Measurements from ENCODE around the gene COQ8B.

The COQ8B gene

GRCh38 chr19:40717880-40718773 is 1.4 kb upstream of the COQ8B start:
- DNase-seq (ENCODE audit: low spot score): peak; percentile 52

- DNase-seq (ENCODE audit: low spot score): peak; percentile 39
Measured at GRCh38 chr19:40717325-40717879, 716 bp upstream of the COQ8B start.

GRCh38 chr19:40716031-40716481 is 630 bp downstream of the COQ8B start:
- DNase-seq (ENCODE audit: low spot score): no peak

DNA sequence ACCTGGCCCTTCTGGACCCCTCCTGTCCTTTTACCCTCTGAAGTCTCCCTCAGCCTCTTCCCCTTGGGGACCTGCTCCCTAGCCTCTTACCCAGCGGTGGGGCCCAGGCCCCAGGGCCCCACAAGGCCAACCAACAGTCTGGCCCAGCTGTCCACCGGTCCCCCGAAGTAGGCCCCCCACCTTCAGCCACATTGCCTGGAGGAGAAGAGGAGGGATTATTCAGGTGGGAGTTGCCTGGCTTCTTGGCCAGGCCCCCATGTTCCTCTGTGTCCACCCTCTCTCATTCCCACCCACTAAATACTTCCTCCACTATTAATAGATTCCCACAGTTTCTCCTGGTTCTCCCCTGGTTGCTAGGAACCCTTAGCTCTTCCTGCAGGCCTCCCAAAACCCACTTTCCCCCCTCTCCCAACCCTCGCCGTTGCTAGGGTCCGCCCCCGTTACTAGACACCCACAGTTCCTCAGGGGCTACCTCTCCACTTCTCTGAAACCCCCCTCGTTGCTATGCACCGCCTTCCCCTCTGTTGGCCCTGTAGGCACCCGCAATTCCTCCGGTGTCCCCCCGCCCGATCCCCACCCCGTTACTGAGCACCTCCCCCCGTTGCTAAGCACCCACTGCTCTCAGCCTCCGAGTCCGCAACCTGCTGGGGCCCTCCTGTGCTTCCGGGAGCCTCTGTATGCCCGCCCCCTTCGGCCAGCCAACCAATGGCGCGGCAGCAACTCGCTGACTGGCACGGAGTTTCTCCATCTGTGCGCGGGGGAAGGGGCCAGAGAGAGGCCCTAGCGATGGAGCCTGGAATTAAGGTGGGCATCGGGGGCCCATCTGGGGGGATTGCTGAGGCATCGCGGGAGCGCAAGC is 2.0 kb downstream of the COQ8B start:
- peak; percentile 97 for DNase-seq (ENCODE audit: low spot score)

DNA sequence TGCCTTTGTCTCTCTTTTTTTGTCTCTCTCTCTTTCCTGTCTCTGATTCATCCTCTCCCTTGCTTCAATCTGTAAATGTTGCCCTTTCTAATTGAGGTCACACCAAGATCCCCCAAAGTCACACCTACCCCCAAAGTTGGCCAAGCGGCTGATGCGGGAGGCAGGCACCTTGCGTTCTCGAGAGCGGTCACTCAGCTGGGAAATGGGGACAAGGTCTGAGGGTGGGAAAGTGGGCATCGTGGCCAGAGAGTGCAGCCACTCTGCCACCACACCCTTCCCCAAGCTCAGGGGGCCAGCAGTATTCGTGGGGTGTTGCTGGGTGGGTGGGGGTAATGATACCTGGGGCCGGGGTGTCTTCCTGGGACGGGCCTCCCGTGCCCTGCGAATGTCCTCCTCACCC is 2.7 kb downstream of the COQ8B start:
- DNase-seq (ENCODE audit: low spot score): no peak

GRCh38 chr19:40709817-40710216 is 6.9 kb downstream of the COQ8B start:
- no peak for DNase-seq (ENCODE audit: low spot score)

DNA sequence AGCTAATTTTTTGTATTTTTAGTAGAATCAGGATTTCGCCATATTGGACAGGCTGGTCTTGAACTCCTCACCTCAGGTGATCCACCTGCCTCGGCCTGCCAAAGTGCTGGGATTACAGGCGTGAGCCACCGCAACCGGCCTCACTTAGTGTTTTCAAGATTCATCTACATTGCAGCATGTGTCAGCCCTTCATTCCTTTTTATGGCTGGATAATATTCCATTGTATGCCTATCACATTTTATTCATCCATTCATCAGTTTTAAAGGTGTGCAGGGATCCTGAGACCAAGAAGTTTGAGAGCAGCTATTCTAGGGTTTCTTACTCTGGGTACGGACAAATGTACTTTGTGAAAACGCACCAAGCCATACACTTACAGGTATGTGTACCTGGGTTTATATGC is 9.1 kb downstream of the COQ8B start:
- DNase-seq (ENCODE audit: low spot score): no peak

- DNase-seq (ENCODE audit: low spot score): no peak
Measured at GRCh38 chr19:40705950-40706619, 10.6 kb downstream of the COQ8B start.

DNA sequence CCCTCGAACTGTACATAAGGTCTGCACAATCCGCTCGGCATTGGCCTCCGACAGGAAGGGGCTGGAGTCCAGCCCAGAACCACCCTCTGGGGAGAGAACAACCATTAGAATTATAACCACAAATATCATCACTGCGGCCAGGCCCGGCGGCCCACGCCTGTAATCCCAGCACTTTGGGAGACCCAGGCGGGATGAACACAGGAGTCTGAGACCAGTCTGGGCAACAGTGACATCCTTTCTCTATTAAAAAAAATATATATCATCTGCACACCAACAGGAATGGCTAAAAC is 11.4 kb downstream of the COQ8B start:
- no peak for DNase-seq (ENCODE audit: low spot score)

DNA sequence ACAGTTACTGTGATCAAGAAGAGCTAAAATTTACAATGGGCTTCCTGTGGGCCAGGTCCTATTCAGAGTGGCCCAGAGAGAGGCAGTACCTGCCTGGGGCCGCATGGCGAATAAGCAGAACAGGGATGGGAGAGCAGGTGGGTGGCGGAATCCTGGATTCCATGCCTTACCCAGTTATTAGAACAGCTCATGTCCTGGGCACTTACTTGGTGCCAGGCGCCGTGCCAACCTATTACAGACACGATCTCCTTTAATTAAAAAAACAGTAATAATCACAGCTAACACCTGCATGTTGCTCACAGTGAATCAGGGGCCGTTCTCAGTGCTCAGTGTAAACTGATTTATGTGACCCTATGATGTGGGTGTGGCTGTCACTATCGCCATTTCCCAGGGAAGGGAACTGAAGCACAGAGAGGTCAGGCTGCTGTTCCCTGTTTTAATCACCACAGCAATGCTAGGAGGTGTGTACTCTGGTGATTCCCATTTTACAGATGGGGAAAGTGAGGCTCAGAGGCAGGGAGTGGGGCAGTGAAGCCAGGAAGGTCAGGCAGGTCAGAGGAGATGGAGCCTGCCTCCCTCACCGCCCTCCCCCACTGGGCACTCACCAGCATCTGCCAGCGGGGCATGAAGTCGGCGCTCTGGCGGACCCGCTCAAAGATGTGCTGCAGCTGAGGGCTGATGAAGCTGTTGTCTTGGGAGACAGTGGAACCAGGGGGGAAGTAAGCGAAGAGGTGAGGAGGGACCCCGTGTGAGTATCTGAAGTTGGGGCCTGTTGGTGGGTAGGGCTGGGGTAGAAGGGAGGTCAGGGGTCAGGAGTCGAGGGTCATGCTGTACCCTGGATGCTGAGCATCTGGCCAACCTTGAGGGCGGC is 12.0 kb downstream of the COQ8B start:
- DNase-seq (ENCODE audit: low spot score): no peak

DNA sequence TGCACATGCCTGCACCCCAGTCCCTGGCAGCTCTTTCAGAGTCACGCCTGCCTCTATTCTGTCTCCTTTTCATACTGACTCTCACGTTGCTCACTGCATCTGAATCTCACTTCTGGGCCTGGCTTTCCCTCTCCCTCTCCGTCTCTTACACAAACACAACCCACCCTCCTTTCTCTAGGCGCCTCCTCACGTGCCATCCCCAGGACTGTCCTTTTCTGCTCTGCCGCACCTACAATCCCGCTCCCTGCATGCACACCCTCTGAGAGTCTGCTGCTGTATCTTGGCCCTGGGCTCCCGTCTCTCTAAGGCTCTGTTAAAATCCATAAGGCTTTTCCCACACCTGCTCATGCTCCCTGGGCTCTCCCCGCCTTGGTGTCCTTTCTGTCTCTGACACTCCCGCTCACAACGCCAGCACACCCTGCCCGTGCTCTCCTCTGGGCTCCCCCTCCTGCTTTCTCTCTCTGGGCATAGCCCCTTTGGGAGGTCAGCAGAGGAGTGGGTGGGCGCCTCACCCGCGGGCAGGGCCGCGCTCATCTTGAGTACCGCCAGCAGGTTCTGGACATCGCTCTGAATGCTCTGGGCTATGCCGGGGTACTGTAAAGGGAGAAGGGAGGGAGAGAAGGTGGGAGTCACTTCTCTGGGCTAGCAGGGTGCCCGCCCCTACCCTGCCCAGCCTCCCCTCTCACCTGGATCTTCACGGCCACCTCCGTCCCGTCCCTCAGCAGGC is 13.5 kb downstream of the COQ8B start:
- DNase-seq (ENCODE audit: low spot score): no peak

DNA sequence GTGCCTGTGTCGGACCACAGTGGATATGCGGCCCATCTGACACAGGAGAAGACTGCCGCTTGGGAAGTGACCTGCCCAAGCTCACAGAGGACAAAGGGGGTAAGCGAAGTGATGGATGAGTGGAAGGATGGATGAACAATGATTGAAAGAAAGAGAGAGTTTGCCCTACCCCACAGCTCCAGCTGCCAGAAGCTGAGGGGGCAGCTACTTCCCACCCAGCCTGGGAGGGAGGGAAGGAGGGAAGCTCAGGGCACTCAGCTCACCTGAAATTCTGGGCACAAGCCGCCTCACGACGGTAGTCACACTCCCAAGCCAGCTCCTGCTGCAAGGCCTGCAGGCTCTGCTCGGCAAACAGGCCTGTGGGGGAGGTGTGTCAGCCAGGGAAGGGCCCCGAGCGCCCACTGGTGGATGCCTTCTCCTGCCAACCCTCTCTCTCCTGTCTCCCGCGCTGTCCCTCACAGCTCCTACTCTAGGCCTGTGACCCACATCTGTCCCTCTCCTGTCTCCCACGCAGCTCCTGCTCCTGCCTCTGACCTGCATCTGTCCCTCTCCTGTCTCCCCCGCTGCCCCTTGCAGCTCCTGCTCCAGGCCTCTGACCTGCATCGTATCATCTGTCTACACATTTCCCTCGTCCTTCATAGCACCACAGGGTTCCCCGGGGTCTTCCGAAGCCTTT is 14.2 kb downstream of the COQ8B start:
- DNase-seq (ENCODE audit: low spot score): no peak

DNA sequence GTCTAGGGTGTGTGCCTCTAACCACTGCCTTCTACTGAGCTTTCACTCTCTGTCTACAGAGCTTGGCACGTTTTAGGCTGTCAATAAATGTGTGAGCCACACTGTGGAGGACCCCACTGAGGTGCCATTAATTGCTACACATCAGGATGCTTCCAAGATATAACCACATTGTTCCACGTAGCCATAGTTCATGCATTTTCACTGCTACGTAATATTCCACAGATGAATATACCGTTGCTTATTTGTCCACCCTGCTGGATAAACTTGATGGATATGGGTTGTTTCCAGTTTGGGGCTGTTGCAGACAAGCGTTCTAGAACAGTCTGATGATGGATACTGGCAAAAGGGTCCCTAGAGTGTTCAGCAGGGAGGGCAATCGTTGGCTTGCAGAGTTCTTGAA is 14.9 kb downstream of the COQ8B start:
- DNase-seq (ENCODE audit: low spot score): no peak

GRCh38 chr19:40700083-40700482 is 16.6 kb downstream of the COQ8B start:
- DNase-seq (ENCODE audit: low spot score): no peak

- DNase-seq (ENCODE audit: low spot score): no peak
Measured at GRCh38 chr19:40697007-40697406, 19.7 kb downstream of the COQ8B start.

- DNase-seq (ENCODE audit: low spot score): no peak
Measured at GRCh38 chr19:40695881-40696280, 20.8 kb downstream of the COQ8B start.

- DNase-seq (ENCODE audit: low spot score): no peak
Measured at GRCh38 chr19:40693896-40694295, 22.8 kb downstream of the COQ8B start.

DNA sequence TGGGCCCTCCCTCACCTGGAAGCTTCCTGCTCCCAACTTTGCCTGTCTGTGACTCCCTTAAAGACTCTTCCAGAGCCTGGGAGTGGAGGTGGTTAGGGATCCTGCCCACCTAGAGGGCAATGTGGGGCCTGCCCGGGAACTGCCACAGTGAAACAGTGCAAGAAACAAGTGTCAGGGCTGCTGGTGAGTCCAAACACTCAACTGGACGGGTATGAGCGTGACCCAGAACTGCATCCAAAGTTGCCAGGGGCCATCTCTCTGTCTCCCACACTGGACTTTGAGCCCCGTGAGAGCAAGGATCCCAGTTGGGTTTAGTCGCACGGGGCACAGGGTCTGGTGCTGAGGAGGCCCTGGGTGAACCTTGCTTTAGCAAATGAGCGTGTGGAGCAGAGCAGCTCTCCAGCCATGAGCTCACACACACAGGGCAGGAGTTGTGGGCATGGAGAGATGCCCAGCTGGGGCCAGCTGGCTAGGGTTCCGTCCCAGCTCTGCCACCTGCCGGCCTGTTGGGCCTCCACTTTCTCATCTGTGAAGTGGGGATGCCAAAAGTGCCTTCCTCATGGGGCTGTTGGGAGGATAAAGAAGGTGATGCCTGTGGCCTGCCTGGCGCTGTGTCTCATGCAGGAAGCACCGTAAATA is 23.4 kb downstream of the COQ8B start:
- no peak for DNase-seq (ENCODE audit: low spot score)

GRCh38 chr19:40692212-40692551 is 24.5 kb downstream of the COQ8B start:
- no peak for DNase-seq (ENCODE audit: low spot score)

Measured in SW480 (cell line).